Measurements from ENCODE around the gene AIFM2. TPM values are rescaled to one million over a fixed set of nuclear protein-coding genes. Genes with fewer than 3 reads are reported as not detected.

The AIFM2 gene
- total and polyA plus RNA-seq, 2 donors (not counting 1 experiment from before 2014, with no cell fraction given) = 11.1 to 15.5 TPM

- peaks cover 10% of the 10 kb centered on the region for H3K4me1 ChIP-seq (ENCODE audit: control insufficient read depth, extremely low read depth, insufficient read depth, low read length)
- H2AFZ ChIP-seq (ENCODE audit: low read length) = no peak overlapping the region
- H3K27ac ChIP-seq (ENCODE audit: insufficient read depth, low read length) = no peak overlapping the region
- no peak overlapping the region for H3K9ac ChIP-seq (ENCODE audit: insufficient read depth, low read length)
- no peak overlapping the region for H3K4me2 ChIP-seq (ENCODE audit: extremely low read depth, insufficient read depth, low read length)
- H3K9me3 ChIP-seq (ENCODE audit: control insufficient read depth, insufficient read depth, low read depth, low read length) = no peaks in the 10 kb centered on the region
- DNase-seq (ENCODE audit: low read depth in 2 of 2) = no peak
- H4K20me1 ChIP-seq (ENCODE audit: control insufficient read depth, extremely low read depth, insufficient read depth, low read length) = no peaks in the 10 kb centered on the region
- H3K36me3 ChIP-seq (ENCODE audit: control insufficient read depth, insufficient read depth, low read length) = no peaks in the 10 kb centered on the region
- TF ChIP-seq CTCF (conservative IDR thresholded peaks at IDR 0.05 in 1 of 2, IDR thresholded peaks at IDR 0.05 in 1 of 2; ENCODE audit: low read depth in 1 of 2, low read length in 2 of 2) = no peak
- TF ChIP-seq EZH2 (IDR thresholded peaks at IDR 0.05; ENCODE audit: low read length, missing control alignments) = no peak
- no peak overlapping the region for H3K4me3 ChIP-seq (replicated peaks in 1 of 4; ENCODE audit: control extremely low read depth in 1 of 4, insufficient read depth in 1 of 4, low read depth in 3 of 4, low read length in 4 of 4)
- H3K79me2 ChIP-seq (ENCODE audit: control insufficient read depth, insufficient read depth, low read length) = peaks cover 2% of the 10 kb centered on the region
- H3K27me3 ChIP-seq (ENCODE audit: control insufficient read depth, insufficient read depth, low read length) = no peaks in the 10 kb centered on the region
These were observed 2.4 kb upstream of the AIFM2 start for GRCh38 chr10:70135046-70135445.

GRCh38 chr10:70131560-70131937 is 1.1 kb downstream of the AIFM2 start:
- peak overlapping the region; percentile 53 for H3K27ac ChIP-seq (ENCODE audit: insufficient read depth, low read length)
- H3K9ac ChIP-seq (ENCODE audit: insufficient read depth, low read length) = no peak overlapping the region
- no peaks in the 10 kb centered on the region for H3K36me3 ChIP-seq (ENCODE audit: control insufficient read depth, insufficient read depth, low read length)
- no peaks in the 10 kb centered on the region for H4K20me1 ChIP-seq (ENCODE audit: control insufficient read depth, extremely low read depth, insufficient read depth, low read length)
- H3K27me3 ChIP-seq (ENCODE audit: control insufficient read depth, insufficient read depth, low read length) = no peaks in the 10 kb centered on the region
- H3K4me1 ChIP-seq (ENCODE audit: control insufficient read depth, extremely low read depth, insufficient read depth, low read length) = peaks cover 10% of the 10 kb centered on the region
- no peak for DNase-seq (ENCODE audit: low read depth in 2 of 2)
- H3K4me2 ChIP-seq (ENCODE audit: extremely low read depth, insufficient read depth, low read length) = peak overlapping the region; percentile 55
- H2AFZ ChIP-seq (ENCODE audit: low read length) = no peak overlapping the region
- H3K4me3 ChIP-seq (replicated peaks in 1 of 4; ENCODE audit: control extremely low read depth in 1 of 4, insufficient read depth in 1 of 4, low read depth in 3 of 4, low read length in 4 of 4) = peak overlapping the region in 3 of 4 experiments; percentile 58 to 69 (median 68)
- H3K79me2 ChIP-seq (ENCODE audit: control insufficient read depth, insufficient read depth, low read length) = peaks cover 2% of the 10 kb centered on the region
- no peak for TF ChIP-seq EZH2 (IDR thresholded peaks at IDR 0.05; ENCODE audit: low read length, missing control alignments)
- TF ChIP-seq CTCF (conservative IDR thresholded peaks at IDR 0.05 in 1 of 2, IDR thresholded peaks at IDR 0.05 in 1 of 2; ENCODE audit: low read depth in 1 of 2, low read length in 2 of 2) = no peak
- H3K9me3 ChIP-seq (ENCODE audit: control insufficient read depth, insufficient read depth, low read depth, low read length) = no peaks in the 10 kb centered on the region

- H3K79me2 ChIP-seq (ENCODE audit: control insufficient read depth, insufficient read depth, low read length) = peaks cover 2% of the 10 kb centered on the region
- no peak overlapping the region for H3K9ac ChIP-seq (ENCODE audit: insufficient read depth, low read length)
- no peaks in the 10 kb centered on the region for H3K36me3 ChIP-seq (ENCODE audit: control insufficient read depth, insufficient read depth, low read length)
- H3K27ac ChIP-seq (ENCODE audit: insufficient read depth, low read length) = peak overlapping the region; percentile 53
- H3K4me1 ChIP-seq (ENCODE audit: control insufficient read depth, extremely low read depth, insufficient read depth, low read length) = peaks cover 10% of the 10 kb centered on the region
- peak overlapping the region; percentile 55 for H3K4me2 ChIP-seq (ENCODE audit: extremely low read depth, insufficient read depth, low read length)
- peak; percentile 19 to 84 for DNase-seq (ENCODE audit: low read depth in 2 of 2)
- H4K20me1 ChIP-seq (ENCODE audit: control insufficient read depth, extremely low read depth, insufficient read depth, low read length) = no peaks in the 10 kb centered on the region
- no peaks in the 10 kb centered on the region for H3K27me3 ChIP-seq (ENCODE audit: control insufficient read depth, insufficient read depth, low read length)
- TF ChIP-seq EZH2 (IDR thresholded peaks at IDR 0.05; ENCODE audit: low read length, missing control alignments) = no peak
- TF ChIP-seq CTCF (conservative IDR thresholded peaks at IDR 0.05 in 1 of 2, IDR thresholded peaks at IDR 0.05 in 1 of 2; ENCODE audit: low read depth in 1 of 2, low read length in 2 of 2) = no peak
- H3K9me3 ChIP-seq (ENCODE audit: control insufficient read depth, insufficient read depth, low read depth, low read length) = no peaks in the 10 kb centered on the region
- no peak overlapping the region for H2AFZ ChIP-seq (ENCODE audit: low read length)
- H3K4me3 ChIP-seq (replicated peaks in 1 of 4; ENCODE audit: control extremely low read depth in 1 of 4, insufficient read depth in 1 of 4, low read depth in 3 of 4, low read length in 4 of 4) = peak overlapping the region in 2 of 4 experiments; percentile 5 to 69
These were observed 1.6 kb downstream of the AIFM2 start for GRCh38 chr10:70130878-70131559.
